Liver (tissue), 3 donors: ENCODE data around the gene ZIC2.

Source experiments
- EGR1 ChIP-seq, 2 donors: IDR thresholded peaks; 2 replicates each; pipeline ENCODE4 v1.6.1; 2016 to 2018; ENCODE audit warnings: antibody characterized with exemption in 2 of 2, low read depth in 2 of 2
- GABPA ChIP-seq, 2 donors: IDR thresholded peaks in 1 of 2; conservative IDR thresholded peaks in 1 of 2; 2 replicates each; pipeline ENCODE4 v1.6.1; 2016; ENCODE audit warnings: antibody characterized with exemption in 2 of 2, mild to moderate bottlenecking in 1 of 2, moderate library complexity in 1 of 2
- HNF4G ChIP-seq: IDR thresholded peaks from 2 replicates; pipeline ENCODE4 v1.6.1; 2016; ENCODE audit warnings: antibody characterized with exemption
- JUND ChIP-seq, 2 donors: IDR thresholded peaks; 2 replicates each; pipeline ENCODE4 v1.6.1; 2016; ENCODE audit warnings: antibody characterized with exemption in 2 of 2
- RAD21 ChIP-seq, 2 donors: IDR thresholded peaks; 2 replicates each; pipeline ENCODE4 v1.6.1; 2016; ENCODE audit warnings: antibody characterized with exemption in 2 of 2, mild to moderate bottlenecking in 2 of 2
- SP1 ChIP-seq: IDR thresholded peaks from 2 replicates; pipeline ENCODE4 v1.6.1; 2018; ENCODE audit warnings: antibody characterized with exemption, mild to moderate bottlenecking
- TAF1 ChIP-seq: conservative IDR thresholded peaks from 2 replicates; pipeline ENCODE4 v1.6.1; 2016; ENCODE audit warnings: antibody characterized with exemption, mild to moderate bottlenecking
- YY1 ChIP-seq: IDR thresholded peaks from 2 replicates; pipeline ENCODE4 v1.6.1; 2016; ENCODE audit warnings: antibody characterized with exemption, mild to moderate bottlenecking
- TF ChIP-seq, protein P1 (sequence below): fragments of 150-350 bp; IDR thresholded peaks from 2 replicates; pipeline ENCODE4 v1.5.1; 2017; ENCODE audit warnings: improper control_type of control experiment, low read depth, low read length; ENCODE audit not compliant: missing input control
- TF ChIP-seq, protein P2 (sequence below): IDR thresholded peaks from 2 replicates; pipeline ENCODE4 v1.6.1; 2016; ENCODE audit warnings: antibody characterized with exemption, mild to moderate bottlenecking
- TF ChIP-seq, protein P3 (sequence below): IDR thresholded peaks from 2 replicates; pipeline ENCODE4 v1.6.1; 2016; ENCODE audit warnings: antibody characterized with exemption
- TF ChIP-seq, protein P4 (sequence below): IDR thresholded peaks from 2 replicates; pipeline ENCODE4 v1.6.1; 2016; ENCODE audit warnings: antibody characterized with exemption
- TF ChIP-seq, protein P5 (sequence below): IDR thresholded peaks from 2 replicates; pipeline ENCODE4 v1.6.1; 2016; ENCODE audit warnings: antibody characterized with exemption
- donor health status: healthy.
- donor health status: healthy.

DNA sequence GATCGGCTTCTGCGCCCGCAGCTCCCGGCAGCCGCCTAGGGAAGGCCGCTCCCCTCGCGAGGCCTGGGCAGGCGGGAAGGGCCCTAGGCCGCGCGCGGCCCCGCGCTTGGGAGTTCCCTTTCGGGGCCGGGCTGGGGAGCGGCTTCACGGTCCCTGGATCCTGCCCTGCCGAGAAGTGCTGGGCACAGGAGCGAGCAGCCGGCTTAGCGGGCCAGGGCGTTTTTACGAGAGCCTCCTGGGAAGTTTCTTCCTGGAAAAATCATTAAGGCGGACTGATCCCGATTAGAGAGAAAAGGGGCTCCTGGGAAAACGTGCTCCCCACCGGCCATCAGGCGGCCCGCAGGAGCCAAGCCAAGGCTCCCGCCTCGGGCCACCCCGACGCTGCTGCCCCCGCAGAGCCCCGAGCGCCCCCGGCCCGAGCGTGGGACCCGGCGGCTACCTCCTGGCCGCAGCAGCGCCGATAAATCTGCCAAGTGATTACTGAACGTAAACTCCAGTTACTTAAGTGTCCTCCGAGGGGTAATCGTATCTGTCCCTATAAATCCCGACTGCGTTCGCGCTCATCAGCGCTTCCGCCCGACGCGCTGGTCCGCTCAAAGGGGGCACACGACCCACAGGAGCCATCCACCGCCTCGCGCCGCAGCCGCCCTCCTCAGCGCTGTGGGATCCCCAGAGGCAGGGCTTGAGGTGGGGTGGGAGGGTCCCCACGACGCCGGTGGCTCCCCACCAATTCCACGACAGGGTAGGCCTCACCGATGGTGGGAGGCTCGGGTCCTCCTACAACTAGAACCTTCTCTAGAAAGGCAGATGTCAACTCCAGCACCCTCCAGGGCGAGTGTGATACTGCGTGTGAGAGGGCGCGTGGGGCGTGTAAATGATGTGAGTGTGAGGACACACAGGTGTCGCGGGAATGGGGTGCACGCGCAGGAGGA is 12.8 kb upstream of the ZIC2 start:
- TF ChIP-seq, protein P1, sequence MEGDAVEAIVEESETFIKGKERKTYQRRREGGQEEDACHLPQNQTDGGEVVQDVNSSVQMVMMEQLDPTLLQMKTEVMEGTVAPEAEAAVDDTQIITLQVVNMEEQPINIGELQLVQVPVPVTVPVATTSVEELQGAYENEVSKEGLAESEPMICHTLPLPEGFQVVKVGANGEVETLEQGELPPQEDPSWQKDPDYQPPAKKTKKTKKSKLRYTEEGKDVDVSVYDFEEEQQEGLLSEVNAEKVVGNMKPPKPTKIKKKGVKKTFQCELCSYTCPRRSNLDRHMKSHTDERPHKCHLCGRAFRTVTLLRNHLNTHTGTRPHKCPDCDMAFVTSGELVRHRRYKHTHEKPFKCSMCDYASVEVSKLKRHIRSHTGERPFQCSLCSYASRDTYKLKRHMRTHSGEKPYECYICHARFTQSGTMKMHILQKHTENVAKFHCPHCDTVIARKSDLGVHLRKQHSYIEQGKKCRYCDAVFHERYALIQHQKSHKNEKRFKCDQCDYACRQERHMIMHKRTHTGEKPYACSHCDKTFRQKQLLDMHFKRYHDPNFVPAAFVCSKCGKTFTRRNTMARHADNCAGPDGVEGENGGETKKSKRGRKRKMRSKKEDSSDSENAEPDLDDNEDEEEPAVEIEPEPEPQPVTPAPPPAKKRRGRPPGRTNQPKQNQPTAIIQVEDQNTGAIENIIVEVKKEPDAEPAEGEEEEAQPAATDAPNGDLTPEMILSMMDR, result no peak
- TF ChIP-seq, protein P2, sequence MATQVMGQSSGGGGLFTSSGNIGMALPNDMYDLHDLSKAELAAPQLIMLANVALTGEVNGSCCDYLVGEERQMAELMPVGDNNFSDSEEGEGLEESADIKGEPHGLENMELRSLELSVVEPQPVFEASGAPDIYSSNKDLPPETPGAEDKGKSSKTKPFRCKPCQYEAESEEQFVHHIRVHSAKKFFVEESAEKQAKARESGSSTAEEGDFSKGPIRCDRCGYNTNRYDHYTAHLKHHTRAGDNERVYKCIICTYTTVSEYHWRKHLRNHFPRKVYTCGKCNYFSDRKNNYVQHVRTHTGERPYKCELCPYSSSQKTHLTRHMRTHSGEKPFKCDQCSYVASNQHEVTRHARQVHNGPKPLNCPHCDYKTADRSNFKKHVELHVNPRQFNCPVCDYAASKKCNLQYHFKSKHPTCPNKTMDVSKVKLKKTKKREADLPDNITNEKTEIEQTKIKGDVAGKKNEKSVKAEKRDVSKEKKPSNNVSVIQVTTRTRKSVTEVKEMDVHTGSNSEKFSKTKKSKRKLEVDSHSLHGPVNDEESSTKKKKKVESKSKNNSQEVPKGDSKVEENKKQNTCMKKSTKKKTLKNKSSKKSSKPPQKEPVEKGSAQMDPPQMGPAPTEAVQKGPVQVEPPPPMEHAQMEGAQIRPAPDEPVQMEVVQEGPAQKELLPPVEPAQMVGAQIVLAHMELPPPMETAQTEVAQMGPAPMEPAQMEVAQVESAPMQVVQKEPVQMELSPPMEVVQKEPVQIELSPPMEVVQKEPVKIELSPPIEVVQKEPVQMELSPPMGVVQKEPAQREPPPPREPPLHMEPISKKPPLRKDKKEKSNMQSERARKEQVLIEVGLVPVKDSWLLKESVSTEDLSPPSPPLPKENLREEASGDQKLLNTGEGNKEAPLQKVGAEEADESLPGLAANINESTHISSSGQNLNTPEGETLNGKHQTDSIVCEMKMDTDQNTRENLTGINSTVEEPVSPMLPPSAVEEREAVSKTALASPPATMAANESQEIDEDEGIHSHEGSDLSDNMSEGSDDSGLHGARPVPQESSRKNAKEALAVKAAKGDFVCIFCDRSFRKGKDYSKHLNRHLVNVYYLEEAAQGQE, result no peak
- TF ChIP-seq YY1, result no peak
- TF ChIP-seq, protein P3, sequence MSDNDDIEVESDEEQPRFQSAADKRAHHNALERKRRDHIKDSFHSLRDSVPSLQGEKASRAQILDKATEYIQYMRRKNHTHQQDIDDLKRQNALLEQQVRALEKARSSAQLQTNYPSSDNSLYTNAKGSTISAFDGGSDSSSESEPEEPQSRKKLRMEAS, result no peak
- no peak for TF ChIP-seq TAF1
- TF ChIP-seq SP1, result no peak
- no peak for TF ChIP-seq GABPA (IDR thresholded peaks at IDR 0.05 in 1 of 2, conservative IDR thresholded peaks at IDR 0.05 in 1 of 2)
- TF ChIP-seq, protein P4, sequence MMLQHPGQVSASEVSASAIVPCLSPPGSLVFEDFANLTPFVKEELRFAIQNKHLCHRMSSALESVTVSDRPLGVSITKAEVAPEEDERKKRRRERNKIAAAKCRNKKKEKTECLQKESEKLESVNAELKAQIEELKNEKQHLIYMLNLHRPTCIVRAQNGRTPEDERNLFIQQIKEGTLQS, result no peak
- TF ChIP-seq RAD21 (IDR thresholded peaks at IDR 0.05), result no peak
- TF ChIP-seq, protein P5, sequence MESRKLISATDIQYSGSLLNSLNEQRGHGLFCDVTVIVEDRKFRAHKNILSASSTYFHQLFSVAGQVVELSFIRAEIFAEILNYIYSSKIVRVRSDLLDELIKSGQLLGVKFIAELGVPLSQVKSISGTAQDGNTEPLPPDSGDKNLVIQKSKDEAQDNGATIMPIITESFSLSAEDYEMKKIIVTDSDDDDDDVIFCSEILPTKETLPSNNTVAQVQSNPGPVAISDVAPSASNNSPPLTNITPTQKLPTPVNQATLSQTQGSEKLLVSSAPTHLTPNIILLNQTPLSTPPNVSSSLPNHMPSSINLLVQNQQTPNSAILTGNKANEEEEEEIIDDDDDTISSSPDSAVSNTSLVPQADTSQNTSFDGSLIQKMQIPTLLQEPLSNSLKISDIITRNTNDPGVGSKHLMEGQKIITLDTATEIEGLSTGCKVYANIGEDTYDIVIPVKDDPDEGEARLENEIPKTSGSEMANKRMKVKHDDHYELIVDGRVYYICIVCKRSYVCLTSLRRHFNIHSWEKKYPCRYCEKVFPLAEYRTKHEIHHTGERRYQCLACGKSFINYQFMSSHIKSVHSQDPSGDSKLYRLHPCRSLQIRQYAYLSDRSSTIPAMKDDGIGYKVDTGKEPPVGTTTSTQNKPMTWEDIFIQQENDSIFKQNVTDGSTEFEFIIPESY, result no peak
- TF ChIP-seq HNF4G, result no peak
- no peak for TF ChIP-seq EGR1 (IDR thresholded peaks at IDR 0.05; ENCODE audit: low read depth in 2 of 2)
- no peak for TF ChIP-seq JUND (IDR thresholded peaks at IDR 0.05)
